Spleen (tissue), 11 donors: ENCODE data around the gene PCYT2. TPM values are rescaled to one million over a fixed set of nuclear protein-coding genes. Genes with fewer than 3 reads are reported as not detected.
A peak's percentile ranks its signal among the peaks of the same experiment; 100 is the strongest.

ENCODE experiments used
- DNase-seq: peaks from one replicate; pipeline ENCODE4 v3.0.0-alpha.2; 2020
- H3K27ac ChIP-seq, 8 donors: fragments of 200-600 bp; sonication (generic) in 7 of 8; 1 replicate in 4 of 8; 2 replicates in 4 of 8; pipeline versions ENCODE4 v1.5.0 to v1.8.0; 2016 to 2021; ENCODE audit warnings: inconsistent platforms in 4 of 8, mild to moderate bottlenecking in 4 of 8, moderate library complexity in 1 of 8
- H3K27me3 ChIP-seq, 7 donors: fragments of 200-600 bp; sonication (generic) in 6 of 7; replicated peaks in 1 of 7; 1 replicate in 4 of 7; 2 replicates in 3 of 7; pipeline versions ENCODE4 v1.5.0 to v1.8.0; 2016 to 2021; ENCODE audit warnings: inconsistent platforms in 3 of 7, mild to moderate bottlenecking in 1 of 7
- H3K36me3 ChIP-seq, 6 donors: fragments of 200-600 bp; sonication (generic) in 5 of 6; 1 replicate in 4 of 6; 2 replicates in 2 of 6; pipeline versions ENCODE4 v1.5.0 to v1.8.0; 2016 to 2021; ENCODE audit warnings: inconsistent platforms in 2 of 6
- H3K4me1 ChIP-seq, 6 donors: fragments of 200-600 bp; sonication (generic) in 5 of 6; 1 replicate in 3 of 6; 2 replicates in 3 of 6; pipeline versions ENCODE4 v1.5.0 to v1.8.0; 2016 to 2021; ENCODE audit warnings: inconsistent platforms in 3 of 6
- H3K4me3 ChIP-seq, 8 donors: fragments of 200-600 bp; sonication (generic) in 7 of 8; 1 replicate in 4 of 8; 2 replicates in 4 of 8; pipeline versions ENCODE4 v1.5.0 to v1.8.0; 2016 to 2021; ENCODE audit warnings: inconsistent platforms in 4 of 8, mild to moderate bottlenecking in 4 of 8, moderate library complexity in 2 of 8
- H3K9me3 ChIP-seq, 8 donors: fragments of 200-600 bp; sonication (generic) in 7 of 8; 1 replicate in 4 of 8; 2 replicates in 4 of 8; pipeline versions ENCODE4 v1.5.0 to v1.8.0; 2016 to 2021; ENCODE audit warnings: inconsistent platforms in 4 of 8
- POLR2A ChIP-seq, 3 donors: fragments of 450-650 bp; IDR thresholded peaks; one replicate each; pipeline ENCODE4 v1.5.1; 2017; ENCODE audit warnings: antibody characterized with exemption in 3 of 3, mild to moderate bottlenecking in 1 of 3
- POLR2AphosphoS5 ChIP-seq, 3 donors: sonication (generic); formaldehyde crosslinking; IDR thresholded peaks; one replicate each; pipeline ENCODE4 v1.5.1; 2017; ENCODE audit warnings: antibody characterized with exemption in 3 of 3
- WGBS, 5 donors: extraction: QIAGEN DNeasy Blood & Tissue Kit in 3 of 5; methylation state at CpG; one replicate each; pipeline versions ENCODE4 v1.1.5 to v1.1.7; 2013 to 2018; 5-methylcytosine and 5-hydroxymethylcytosine counted together
- intact Hi-C: fragments of 100-400 bp; cut with DNase I; formaldehyde crosslinking; loops from one replicate; pipeline ENCODE4 v1.15.0; 2023; ENCODE audit warnings: low total_unique reads
- polyA plus RNA-seq, 3 donors: library from polyadenylated mRNA; stranded (reverse); fragments of 200-250 nt; gene quantifications; one replicate each; pipeline ENCODE4 v1.2.1, GENCODE V29; 2013
- total RNA-seq, 7 donors: library from RNA; depleted of rRNA in 3 of 7; stranded (reverse); fragments of >200 nt in 3 of 7; fragmentation: NEBNext Ultra II Directional in 4 of 7; extraction: Animal tissue kit (Norgen Biotek cat#: 25700) in 4 of 7; gene quantifications; one replicate each; pipeline versions ENCODE4 v1.1.0 to v1.2.1, GENCODE V29; 2016 to 2021
- TF ChIP-seq, protein P1 (sequence below), 11 experiments: fragments of 200-600 bp in 7 of 11; fragments of 450-650 bp in 4 of 11; sonication (generic) in 4 of 11; IDR thresholded peaks in 8 of 11; conservative IDR thresholded peaks in 3 of 11; 1 replicate in 7 of 11; 2 replicates in 4 of 11; pipeline versions ENCODE4 v1.4.0 to v1.8.0; 2016 to 2021; ENCODE audit warnings: antibody characterized with exemption in 11 of 11, inconsistent platforms in 4 of 11, mild to moderate bottlenecking in 1 of 11
- donor health status: healthy with polysubstance abuse.
- donor health status: DM: no; HTN: no; CAD: no; lungs with moderate emphysema.
- donor health status: DM: no; HTN: no; CAD: no.
- donor health status: Bipolar disorder and iron deficiency.
- donor health status: healthy.
- donor health status: DM: no; HTN: no; CAD: no.
- donor health status: DM: yes; HTN: yes; CAD: no.

Gene PCYT2
- total and polyA plus RNA-seq, 10 donors: 12.5 to 25.5 (median 16.2) TPM

DNA sequence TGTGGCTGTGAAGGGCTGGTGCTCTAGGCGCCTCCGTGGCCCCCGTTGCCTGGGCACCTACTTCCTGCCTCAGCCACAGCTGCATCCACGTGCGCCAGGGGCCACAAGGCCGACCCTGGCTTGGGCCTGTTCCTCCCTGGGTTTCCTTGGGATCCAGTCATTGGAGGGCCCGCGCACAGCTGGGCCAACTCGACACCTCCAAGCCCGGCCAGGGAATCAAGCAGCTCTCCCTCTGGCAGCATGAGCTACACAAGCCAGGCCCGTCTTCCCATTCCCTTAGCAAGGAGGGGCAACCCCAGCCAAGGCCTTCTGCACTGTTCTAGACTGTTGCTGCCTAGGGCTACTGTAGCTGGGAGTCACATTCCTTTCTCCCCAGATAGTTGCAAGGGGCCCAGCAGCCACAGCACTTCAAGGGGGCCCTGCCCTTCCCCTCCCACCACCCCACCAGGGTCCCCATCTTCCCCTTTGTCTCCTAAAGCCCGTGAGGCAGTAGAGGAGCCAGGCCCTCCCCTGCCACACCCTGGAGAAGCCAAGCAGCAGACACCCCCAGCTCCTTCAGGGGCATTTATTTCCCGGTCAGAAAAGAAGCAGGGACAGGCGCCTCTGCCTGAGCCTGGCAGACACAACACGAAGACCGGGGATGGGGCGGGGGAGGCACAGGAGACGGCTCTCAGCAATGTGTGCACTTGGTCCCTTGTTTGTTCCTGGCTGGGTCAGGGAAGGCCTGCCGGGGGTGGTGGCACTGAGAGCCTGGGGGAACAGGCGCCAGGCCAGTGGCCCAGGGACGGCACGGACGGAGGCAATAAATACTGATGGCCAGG is 43.8 kb downstream of the PCYT2 start:
- Histone ChIP-seq H3K27me3 (no peaks in the 10 kb centered on the region), H3K36me3 (peaks cover 0 to 63% (median 24%) of the 10 kb centered on the region in 6 donors), H3K4me3 (no peak overlapping the region), H3K4me1 (peaks cover 34 to 91% (median 75%) of the 10 kb centered on the region in 6 donors), H3K9me3 (no peaks in the 10 kb centered on the region), H3K27ac (peak overlapping the region; percentile 3 to 100 (median 73))
- peak; percentile 85 for DNase-seq
- TF ChIP-seq POLR2AphosphoS5 (IDR thresholded peaks at IDR 0.05): peak; percentile 83 to 90 (median 87)
- TF ChIP-seq POLR2A (IDR thresholded peaks at IDR 0.05): no peak
- WGBS, 5 donors: 40 to 53% (median 48%) methylated on average over 15 to 23 of the region's 23 CpGs
- intact Hi-C loops: no loop called here

DNA sequence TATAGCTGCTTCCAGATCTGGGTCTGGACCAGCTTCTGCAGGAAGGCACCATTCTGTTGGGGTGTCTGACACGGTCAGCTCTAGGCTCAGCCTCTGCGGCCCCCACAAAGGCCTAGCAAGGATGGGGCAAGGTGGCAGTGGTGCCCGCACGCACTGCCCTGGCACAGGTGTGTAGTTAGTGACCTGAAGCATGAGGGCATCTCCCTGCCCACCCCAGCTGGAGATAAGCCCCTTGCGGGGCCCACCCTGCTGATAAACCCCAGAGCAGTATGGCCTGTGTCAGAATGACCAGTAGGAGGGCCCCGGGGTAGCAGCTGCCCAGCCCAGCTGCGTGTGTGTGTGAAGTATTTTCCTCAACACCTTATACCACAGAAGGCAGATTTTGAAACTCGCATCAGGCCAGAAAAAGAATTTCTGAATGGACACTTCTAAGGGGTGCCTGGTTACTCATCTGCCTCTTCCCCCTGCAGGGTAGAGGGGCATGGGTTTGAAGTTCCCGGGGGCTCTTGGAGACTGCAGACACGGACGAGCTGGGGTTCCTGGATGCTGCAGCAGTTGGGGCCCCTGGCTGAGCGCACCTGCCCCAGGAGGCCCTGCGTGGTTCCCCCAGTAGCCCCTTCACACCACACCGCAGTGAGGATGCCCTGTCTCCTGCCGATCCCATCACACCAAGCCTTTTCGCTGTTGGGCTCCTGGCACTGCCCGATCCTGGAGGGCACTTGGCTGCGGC is 44.6 kb downstream of the PCYT2 start:
- Histone ChIP-seq H3K27ac (peak overlapping the region; percentile 3 to 100 (median 73)), H3K4me3 (no peak overlapping the region), H3K9me3 (no peaks in the 10 kb centered on the region), H3K36me3 (peaks cover 0 to 63% (median 24%) of the 10 kb centered on the region in 6 donors), H3K4me1 (peaks cover 39 to 91% (median 75%) of the 10 kb centered on the region in 6 donors), H3K27me3 (no peaks in the 10 kb centered on the region)
- intact Hi-C loops: no loop called here
- DNase-seq: no peak
- TF ChIP-seq POLR2AphosphoS5 (IDR thresholded peaks at IDR 0.05) (peak in 2 of 3 donors; percentile 4 to 50), POLR2A (IDR thresholded peaks at IDR 0.05) (no peak)
- TF ChIP-seq, protein P1, sequence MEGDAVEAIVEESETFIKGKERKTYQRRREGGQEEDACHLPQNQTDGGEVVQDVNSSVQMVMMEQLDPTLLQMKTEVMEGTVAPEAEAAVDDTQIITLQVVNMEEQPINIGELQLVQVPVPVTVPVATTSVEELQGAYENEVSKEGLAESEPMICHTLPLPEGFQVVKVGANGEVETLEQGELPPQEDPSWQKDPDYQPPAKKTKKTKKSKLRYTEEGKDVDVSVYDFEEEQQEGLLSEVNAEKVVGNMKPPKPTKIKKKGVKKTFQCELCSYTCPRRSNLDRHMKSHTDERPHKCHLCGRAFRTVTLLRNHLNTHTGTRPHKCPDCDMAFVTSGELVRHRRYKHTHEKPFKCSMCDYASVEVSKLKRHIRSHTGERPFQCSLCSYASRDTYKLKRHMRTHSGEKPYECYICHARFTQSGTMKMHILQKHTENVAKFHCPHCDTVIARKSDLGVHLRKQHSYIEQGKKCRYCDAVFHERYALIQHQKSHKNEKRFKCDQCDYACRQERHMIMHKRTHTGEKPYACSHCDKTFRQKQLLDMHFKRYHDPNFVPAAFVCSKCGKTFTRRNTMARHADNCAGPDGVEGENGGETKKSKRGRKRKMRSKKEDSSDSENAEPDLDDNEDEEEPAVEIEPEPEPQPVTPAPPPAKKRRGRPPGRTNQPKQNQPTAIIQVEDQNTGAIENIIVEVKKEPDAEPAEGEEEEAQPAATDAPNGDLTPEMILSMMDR (IDR thresholded peaks at IDR 0.05 in 8 of 11, conservative IDR thresholded peaks at IDR 0.05 in 3 of 11): no peak
- WGBS, 5 donors: 62 to 76% (median 65%) methylated on average over 8 to 18 of the region's 18 CpGs

DNA sequence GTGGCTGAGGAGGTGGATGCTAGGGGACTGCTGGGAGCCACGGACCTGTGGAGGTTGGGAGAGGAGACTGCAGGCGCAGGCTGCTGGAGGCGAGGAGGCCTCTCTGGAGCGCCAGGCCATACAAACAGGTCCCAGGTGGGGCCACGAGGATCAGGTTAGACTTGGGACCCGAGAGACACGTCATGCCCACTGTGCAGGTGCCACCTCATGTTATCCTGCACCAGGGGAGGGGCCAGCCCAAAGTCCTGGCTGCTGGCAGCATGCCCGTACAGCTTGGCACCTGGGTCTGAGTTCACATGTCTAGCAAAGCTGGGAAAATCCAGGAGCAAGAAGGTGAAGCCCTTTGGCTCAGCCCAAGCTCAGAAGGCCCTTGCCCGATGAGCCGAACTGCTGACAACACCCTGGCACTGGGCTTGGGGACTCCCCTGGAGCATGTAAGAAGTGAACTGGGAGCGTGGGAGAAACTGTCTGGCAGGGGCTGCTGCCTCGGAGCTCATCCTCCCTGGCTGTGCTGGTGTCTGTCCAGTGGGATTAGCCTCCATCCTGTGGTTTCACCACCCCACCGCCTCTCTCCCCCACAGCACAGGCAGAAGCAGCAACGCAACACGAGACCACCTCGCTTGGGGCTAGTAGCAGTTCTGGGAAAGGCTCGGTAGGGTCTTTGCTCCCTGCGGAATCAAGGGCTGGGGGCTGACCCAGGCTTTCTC is 45.3 kb downstream of the PCYT2 start:
- 66 to 86% (median 79%) methylated on average over 15 to 18 of the region's 18 CpGs for WGBS, 5 donors
- intact Hi-C loops: no loop called here

DNA sequence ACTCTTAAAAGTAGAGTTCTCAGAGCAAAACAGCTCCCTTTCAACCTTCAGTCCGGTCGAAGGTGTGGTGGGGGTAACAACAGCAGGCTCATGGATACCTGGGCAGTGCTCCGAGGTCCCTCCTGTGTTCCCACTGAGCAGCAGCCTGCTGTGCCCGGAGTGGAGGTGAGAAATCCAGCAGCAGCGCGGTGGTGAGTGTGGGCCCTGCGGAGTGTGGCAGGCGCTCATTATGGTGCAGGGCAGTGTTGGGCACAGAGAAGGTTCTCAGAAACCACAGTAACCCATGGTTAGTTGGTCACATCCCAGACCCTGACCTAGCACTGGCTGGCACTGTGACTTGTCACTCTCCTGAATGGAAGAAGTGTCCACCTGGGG is 45.9 kb downstream of the PCYT2 start:
- peaks cover 42 to 93% (median 76%) of the 10 kb centered on the region in 6 donors for H3K4me1 ChIP-seq
- no peak for DNase-seq
- peaks cover 0 to 63% (median 24%) of the 10 kb centered on the region in 6 donors for H3K36me3 ChIP-seq
- no peak overlapping the region for H3K27ac ChIP-seq
- H3K9me3 ChIP-seq: no peaks in the 10 kb centered on the region
- WGBS, 5 donors: 94 to 97% (median 96%) methylated on average over 7 to 8 of the region's 8 CpGs
- H3K4me3 ChIP-seq: no peak overlapping the region
- intact Hi-C loops: no loop called here
- TF ChIP-seq POLR2A (IDR thresholded peaks at IDR 0.05): no peak
- TF ChIP-seq, protein P1 (IDR thresholded peaks at IDR 0.05 in 8 of 11, conservative IDR thresholded peaks at IDR 0.05 in 3 of 11): no peak
- TF ChIP-seq POLR2AphosphoS5 (IDR thresholded peaks at IDR 0.05): no peak
- no peaks in the 10 kb centered on the region for H3K27me3 ChIP-seq

More for the DNA sequence above, 45.3 kb downstream of the PCYT2 start:
- Histone ChIP-seq H3K36me3 (peaks cover 0 to 63% (median 24%) of the 10 kb centered on the region in 6 donors), H3K4me3 (no peak overlapping the region), H3K27me3 (no peaks in the 10 kb centered on the region), H3K27ac (peak overlapping the region in 1 of 8 donors; percentile 98), H3K4me1 (peaks cover 42 to 95% (median 78%) of the 10 kb centered on the region in 6 donors), H3K9me3 (no peaks in the 10 kb centered on the region)
- TF ChIP-seq POLR2A (IDR thresholded peaks at IDR 0.05): no peak
- TF ChIP-seq POLR2AphosphoS5 (IDR thresholded peaks at IDR 0.05): peak; percentile 45 to 85 (median 57)
- TF ChIP-seq, protein P1 (IDR thresholded peaks at IDR 0.05 in 8 of 11, conservative IDR thresholded peaks at IDR 0.05 in 3 of 11): no peak
- no peak for DNase-seq
